Lower leg skin (tissue), 4 donors: ENCODE data around the gene NGEF. TPM values are rescaled to one million over a fixed set of nuclear protein-coding genes. Genes with fewer than 3 reads are reported as not detected.

Experiments
- DNase-seq, 2 donors: peaks; one replicate each; pipeline ENCODE4 v3.0.0-alpha.2; 2019; ENCODE audit warnings: low spot score in 2 of 2
- H3K4me3 ChIP-seq: fragments of 200-600 bp; sonication (generic); 2 replicates; pipeline ENCODE4 v1.5.1; 2017; ENCODE audit warnings: mild to moderate bottlenecking, low read depth; ENCODE audit not compliant: poor library complexity, severe bottlenecking
- POLR2A ChIP-seq, 2 donors: fragments of 450-650 bp; IDR thresholded peaks; one replicate each; pipeline ENCODE4 v1.6.1; 2016 to 2017; ENCODE audit warnings: antibody characterized with exemption in 2 of 2, mild to moderate bottlenecking in 1 of 2, moderate library complexity in 1 of 2
- WGBS, 2 donors: methylation state at CpG; one replicate each; pipeline ENCODE4 v1.1.5; 2018; 5-methylcytosine and 5-hydroxymethylcytosine counted together
- intact Hi-C: fragments of 100-400 bp; cut with DNase I; formaldehyde crosslinking; loops from one replicate; pipeline ENCODE4 v1.15.0; 2023; ENCODE audit warnings: low total_unique reads
- total RNA-seq, 4 donors: library from RNA; depleted of rRNA; stranded (reverse); fragments of >200 nt; gene quantifications; one replicate each; pipeline ENCODE4 v1.1.0, GENCODE V29; 2016
- TF ChIP-seq, protein P1 (sequence below), 3 donors: fragments of 450-650 bp; IDR thresholded peaks; one replicate each; pipeline ENCODE4 v1.5.1; 2016; ENCODE audit warnings: antibody characterized with exemption in 3 of 3, mild to moderate bottlenecking in 3 of 3, moderate library complexity in 2 of 3

Gene NGEF
- total RNA-seq, 4 donors from 2014 or later, result 15.7 to 30.3 (median 17.9) TPM

DNA sequence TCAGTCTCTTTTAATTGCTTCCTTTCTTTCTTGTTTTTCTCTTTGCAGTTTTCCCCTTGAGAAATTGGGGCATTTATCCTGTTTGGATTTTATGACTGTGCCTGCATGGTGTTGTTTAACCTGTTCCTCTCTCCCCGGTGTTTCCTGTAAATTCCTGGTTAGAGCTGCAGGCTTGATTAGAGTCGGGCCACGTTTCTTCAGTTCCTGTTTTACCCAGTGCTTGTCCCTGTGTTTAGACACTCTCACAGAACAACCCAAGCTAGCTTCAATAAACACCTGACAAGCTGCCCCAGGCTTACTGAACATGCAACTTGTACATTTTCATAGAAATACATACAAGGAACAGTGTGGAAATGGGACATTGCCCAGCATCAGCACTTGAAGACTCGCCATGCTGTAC lies 53.9 kb downstream of the NGEF start:
- intact Hi-C loops, result no loop called here
- TF ChIP-seq POLR2A (IDR thresholded peaks at IDR 0.05), result no peak
- TF ChIP-seq, protein P1, sequence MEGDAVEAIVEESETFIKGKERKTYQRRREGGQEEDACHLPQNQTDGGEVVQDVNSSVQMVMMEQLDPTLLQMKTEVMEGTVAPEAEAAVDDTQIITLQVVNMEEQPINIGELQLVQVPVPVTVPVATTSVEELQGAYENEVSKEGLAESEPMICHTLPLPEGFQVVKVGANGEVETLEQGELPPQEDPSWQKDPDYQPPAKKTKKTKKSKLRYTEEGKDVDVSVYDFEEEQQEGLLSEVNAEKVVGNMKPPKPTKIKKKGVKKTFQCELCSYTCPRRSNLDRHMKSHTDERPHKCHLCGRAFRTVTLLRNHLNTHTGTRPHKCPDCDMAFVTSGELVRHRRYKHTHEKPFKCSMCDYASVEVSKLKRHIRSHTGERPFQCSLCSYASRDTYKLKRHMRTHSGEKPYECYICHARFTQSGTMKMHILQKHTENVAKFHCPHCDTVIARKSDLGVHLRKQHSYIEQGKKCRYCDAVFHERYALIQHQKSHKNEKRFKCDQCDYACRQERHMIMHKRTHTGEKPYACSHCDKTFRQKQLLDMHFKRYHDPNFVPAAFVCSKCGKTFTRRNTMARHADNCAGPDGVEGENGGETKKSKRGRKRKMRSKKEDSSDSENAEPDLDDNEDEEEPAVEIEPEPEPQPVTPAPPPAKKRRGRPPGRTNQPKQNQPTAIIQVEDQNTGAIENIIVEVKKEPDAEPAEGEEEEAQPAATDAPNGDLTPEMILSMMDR (IDR thresholded peaks at IDR 0.05), result no peak
- no peak overlapping the region for H3K4me3 ChIP-seq
- 82 to 88% methylated on average over 4 of the region's 4 CpGs for WGBS, 2 donors
- DNase-seq, result peak in 1 of 2 donors; percentile 21

DNA sequence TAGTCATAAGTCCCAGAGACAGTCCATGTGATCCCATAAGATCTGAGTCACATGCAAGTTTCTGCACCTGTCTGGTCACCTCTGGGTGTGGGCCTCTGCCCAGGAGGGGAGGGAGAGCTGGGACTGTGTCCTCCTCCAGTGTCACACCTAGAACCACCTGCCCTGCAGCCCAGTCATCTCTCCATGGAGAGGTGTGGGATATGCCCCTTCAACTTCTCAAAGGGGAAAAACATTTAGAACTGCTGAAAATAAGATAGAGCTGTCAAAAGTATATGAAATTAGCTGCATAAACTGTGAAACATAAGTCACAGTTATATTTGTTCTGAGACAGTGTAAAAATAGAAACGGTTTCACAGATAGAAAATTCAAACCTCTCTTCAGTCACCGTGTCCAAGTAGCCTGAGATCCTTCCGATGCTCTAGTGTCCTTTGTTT lies 55.4 kb downstream of the NGEF start:
- no peak for TF ChIP-seq POLR2A (IDR thresholded peaks at IDR 0.05)
- TF ChIP-seq, protein P1 (IDR thresholded peaks at IDR 0.05), result no peak
- no peak overlapping the region for H3K4me3 ChIP-seq
- DNase-seq, result no peak
- 79 to 87% methylated on average over 3 of the region's 3 CpGs for WGBS, 2 donors
- intact Hi-C loops, result no loop called here

DNA sequence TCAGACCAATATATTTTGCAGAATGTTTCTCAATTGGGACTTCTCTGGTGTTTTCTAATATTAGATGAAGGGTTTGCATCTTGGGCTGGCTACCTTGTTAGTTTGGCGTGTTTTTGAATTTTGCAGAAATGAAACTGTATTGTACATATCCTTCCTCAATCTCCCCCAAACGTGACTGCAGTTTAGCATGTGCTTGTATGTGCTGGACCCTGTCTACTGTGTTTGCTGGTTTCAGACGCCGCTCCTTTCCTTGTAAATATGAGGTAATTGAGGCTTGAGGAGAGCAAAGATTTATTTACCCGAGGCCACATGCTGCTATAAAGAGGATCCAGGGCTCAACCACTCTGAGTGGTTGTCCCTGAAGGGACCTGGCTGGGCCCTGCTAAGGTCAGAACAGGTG lies 57.2 kb downstream of the NGEF start:
- 77 to 83% methylated on average over 5 of the region's 5 CpGs for WGBS, 2 donors

GRCh38 chr2:232954691-232955090 lies 58.4 kb downstream of the NGEF start:
- intact Hi-C loops, result no loop called here
- no peak overlapping the region for H3K4me3 ChIP-seq
- 94 to 96% methylated on average over 10 of the region's 10 CpGs for WGBS, 2 donors
- no peak for DNase-seq
- no peak for TF ChIP-seq POLR2A (IDR thresholded peaks at IDR 0.05)
- TF ChIP-seq, protein P1 (IDR thresholded peaks at IDR 0.05), result no peak

More for the DNA sequence above, 57.2 kb downstream of the NGEF start:
- no peak overlapping the region for H3K4me3 ChIP-seq
- intact Hi-C loops, result no loop called here
- DNase-seq, result peak in 1 of 2 donors; percentile 21
- TF ChIP-seq POLR2A (IDR thresholded peaks at IDR 0.05), result no peak
- TF ChIP-seq, protein P1 (IDR thresholded peaks at IDR 0.05), result no peak

DNA sequence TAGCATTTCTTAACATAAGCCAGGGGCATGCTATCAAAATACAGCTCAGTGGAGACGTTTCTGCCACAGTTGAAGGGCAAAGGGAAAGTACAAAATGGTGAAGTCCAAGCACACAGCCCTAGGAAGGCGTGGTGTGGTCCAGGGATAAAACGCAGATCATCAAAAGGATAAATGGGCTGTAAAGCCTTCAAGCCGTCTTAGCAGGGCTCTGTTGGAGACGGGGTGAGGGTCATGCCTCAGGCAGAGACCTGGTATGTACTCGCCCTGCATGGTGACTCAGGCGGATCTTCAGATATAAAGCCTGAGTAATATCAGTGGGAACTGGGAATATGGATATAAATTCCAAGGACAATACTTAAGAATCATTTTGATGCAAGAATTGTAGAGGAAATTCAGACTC lies 61.2 kb downstream of the NGEF start:
- DNase-seq, result no peak
- no peak for TF ChIP-seq POLR2A (IDR thresholded peaks at IDR 0.05)
- TF ChIP-seq, protein P1 (IDR thresholded peaks at IDR 0.05), result no peak
- 29 to 48% methylated on average over 7 of the region's 7 CpGs for WGBS, 2 donors
- no peak overlapping the region for H3K4me3 ChIP-seq
- intact Hi-C loops, result no loop called here

DNA sequence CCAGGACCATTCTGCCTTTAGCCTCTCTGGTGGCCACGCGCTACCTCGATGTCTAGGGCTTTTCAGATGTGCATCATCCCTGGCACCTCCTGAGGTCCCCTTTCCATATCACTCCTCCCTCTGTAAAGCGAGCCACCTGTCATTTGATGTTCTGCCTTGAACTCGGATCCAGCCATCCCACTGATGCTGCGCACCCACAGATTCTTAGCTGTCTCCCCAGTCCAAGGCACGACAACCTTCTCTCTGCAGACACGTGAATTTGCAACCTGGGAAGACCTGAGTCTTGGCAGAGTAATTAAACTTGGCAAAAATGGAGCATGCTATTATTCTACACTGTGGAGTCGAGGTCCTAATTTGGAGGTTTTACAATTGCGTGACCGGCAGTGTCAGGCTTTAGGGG lies 61.9 kb downstream of the NGEF start:
- intact Hi-C loops, result no loop called here
- no peak overlapping the region for H3K4me3 ChIP-seq
- 83 to 89% methylated on average over 11 of the region's 11 CpGs for WGBS, 2 donors
- TF ChIP-seq, protein P1 (IDR thresholded peaks at IDR 0.05), result no peak
- no peak for TF ChIP-seq POLR2A (IDR thresholded peaks at IDR 0.05)
- DNase-seq, result no peak
